IPS-NIHi7 (cell line): ENCODE results near the gene TMEM196.
"Not testable (repeated sequence)": the region's sequence is repeated elsewhere in the genome, so short reads cannot be mapped to it uniquely, and the experiment has no call there.

Experiments used
- DNase-seq: peaks from one replicate; pipeline ENCODE4 v3.0.0; 2012; ENCODE audit warnings: mixed read lengths; ENCODE audit errors: extremely low spot score

TMEM196 gene

DNA sequence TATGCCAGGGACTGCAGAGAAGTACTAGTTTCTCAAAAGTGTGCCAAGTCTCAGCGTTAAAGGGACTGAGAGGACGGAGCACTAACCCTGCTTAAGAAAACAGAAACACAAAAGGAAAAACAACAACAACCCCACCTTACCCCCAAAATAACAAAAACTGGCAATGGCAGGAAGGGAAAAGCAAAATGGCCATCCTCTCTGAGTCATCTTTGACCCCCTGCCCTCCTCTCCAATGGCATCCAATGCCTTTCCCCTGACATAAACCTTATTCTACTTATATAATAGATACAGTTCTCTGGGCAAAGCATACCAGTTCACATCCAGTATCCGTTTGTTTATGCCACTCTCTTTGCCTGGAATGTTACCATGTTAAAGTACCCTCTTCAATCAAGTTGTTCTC, 66.2 kb downstream of the TMEM196 start:
- no peak for DNase-seq

DNA sequence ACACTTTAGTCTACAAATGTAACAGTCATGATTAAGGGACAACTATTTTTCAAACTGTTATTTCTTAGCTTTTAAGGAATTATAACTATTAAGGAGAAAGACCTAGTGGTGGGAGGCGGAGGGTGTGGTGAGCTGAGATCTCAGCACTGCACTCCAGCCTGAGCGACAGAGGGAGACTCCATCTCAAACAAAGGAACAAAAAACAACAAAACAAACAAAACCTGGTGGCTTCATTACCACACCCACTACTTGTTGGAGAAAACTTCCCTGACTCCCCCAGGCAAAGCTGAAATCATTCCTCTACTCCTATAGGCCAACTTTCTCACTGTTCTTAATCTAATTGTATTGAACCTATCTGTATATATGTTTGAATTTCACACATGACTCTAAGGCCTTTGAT, 67.8 kb downstream of the TMEM196 start:
- no peak for DNase-seq

DNA sequence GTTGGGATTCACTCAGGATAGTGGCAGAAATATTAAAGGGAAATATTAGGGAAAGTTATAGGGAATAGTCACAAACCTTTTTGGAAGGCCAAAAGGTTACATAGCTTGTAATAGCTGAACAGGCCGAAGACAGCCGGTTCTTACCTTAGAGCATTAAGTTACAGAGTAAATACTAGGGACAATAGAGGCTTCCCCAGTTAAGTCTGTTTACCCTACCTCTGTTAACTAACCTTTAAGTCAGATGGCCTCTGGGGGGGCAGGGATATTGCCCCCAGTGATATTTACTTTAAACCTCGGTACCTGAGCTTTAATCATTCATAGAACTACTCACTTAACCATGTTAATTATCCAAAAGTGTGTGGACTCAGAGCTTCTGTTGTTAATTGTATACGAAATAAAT, 71.9 kb downstream of the TMEM196 start:
- no peak for DNase-seq

DNA sequence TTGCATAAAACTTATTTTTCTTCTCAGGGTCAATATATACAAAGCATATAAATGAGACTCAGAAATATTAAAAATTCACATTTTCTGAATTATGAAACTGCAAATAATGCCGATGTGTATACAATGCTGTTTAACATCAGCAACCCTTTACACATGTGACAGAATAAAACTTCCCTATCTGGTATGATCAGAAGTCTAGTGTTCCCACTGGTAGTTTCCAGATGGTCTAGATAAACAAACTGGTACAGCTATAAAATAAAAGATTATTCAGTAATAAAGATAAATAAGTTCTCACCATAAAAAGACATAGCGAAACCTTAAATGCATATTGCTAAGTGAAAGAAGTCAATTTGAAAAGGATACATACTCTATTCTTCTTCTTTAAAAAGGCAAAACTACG, 72.5 kb downstream of the TMEM196 start:
- no peak for DNase-seq

DNA sequence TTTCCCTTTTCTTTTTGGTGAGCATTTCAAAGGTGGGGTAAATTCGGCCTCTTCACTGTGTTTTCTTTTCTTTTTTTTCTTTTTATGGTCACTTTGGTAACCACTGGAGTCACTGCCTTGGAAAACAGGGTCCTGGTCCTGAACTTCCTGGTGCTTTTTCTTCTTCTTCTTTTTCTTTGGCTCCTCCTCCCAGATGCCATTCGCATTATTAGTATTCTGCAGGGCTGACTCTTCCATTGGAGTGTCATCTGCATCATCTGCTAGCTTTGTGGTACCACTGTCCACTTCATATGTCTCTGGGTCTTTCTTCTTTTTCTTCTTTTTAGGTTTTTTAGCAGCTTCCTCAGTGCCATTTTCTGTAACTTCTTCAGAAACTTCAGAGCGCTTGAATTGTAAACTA, 75.1 kb downstream of the TMEM196 start:
- no peak for DNase-seq

DNA sequence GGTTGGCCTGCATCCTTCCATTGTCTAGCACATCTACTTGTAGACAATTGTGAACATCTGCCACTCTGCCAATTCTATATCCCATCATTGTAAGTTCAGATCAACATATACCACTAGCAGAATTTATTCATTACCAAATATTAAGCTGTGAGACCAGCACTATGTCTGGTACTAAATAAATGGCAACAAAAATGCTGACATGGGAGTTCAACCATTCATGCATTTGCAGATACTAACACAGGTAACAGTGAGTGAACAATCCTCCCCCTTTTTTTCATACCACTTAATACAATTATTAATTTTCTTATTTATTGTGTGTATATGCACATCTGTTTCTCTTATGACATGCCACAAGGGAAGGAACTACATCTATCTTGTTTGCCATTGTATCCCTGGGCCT, 76.5 kb downstream of the TMEM196 start:
- DNase-seq, result no peak

DNA sequence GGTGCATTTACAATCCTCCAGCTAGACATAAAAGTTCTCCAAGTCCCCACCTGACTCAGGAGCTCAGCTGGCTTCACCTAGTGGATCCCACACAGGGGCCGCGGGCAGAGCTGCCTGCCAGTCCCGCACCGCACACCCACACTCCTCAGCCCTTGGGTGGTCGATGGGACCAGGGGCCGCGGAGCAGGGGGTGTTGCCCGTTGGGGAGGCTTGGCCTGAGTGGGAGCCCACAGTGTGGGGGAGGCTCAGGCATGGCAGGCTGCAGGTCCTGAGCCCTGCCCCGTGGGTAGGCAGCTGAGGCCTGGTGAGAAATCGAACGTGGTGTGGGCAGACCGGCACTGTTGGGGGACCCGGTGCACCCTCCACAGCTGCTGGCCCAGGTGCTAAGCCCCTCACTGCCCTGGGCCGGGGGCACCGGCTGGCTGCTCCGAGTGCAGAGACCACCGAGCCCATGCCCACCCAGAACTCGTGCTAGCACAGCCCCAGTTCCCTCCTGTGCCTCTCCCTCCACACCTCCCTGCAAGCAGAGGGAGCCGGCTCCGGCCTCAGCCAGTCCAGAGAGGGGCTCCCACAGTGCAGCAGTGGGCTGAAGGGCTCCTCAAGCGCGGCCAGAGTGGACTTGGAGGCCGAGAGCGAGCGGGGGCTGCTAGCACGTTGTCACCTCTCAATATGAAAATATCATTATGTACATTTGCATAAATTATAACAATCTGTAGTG, 81.1 kb downstream of the TMEM196 start:
- no peak for DNase-seq

DNA sequence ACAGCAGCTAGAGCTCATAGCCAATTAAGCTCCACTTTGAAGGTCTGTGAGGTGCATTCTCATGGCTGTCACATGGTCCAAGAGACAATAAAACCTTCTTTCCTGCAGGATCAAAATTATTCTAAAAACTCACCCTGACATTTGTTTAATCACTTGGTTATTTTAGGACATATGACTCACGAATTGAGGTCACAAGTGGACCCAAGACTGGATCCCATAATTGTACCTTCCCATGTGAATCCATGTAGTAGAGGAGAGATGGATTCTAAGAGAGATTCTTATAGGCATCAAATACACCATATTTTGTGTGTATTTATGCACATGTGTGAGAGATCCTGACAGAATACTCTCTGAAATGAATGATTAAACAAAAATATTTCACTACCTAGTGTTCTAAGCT, 82.7 kb downstream of the TMEM196 start:
- DNase-seq, result no peak

DNA sequence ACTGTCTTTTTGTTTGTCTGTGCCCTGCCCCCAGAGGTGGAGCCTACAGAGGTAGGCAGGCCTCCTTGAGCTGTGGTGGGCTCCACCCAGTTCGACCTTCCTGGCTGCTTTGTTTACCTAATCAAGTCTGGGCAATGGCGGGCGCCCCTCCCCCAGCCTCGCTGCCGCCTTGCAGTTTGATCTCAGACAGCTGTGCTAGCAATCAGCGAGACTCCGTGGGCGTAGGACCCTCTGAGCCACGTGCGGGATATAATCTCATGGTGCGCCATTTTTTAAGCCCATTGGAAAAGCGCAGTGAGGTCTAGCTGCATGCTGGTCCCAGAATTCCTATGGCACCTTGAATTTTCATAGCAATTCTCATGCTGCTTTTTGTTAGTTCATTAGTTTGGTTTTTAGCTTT, 84.3 kb downstream of the TMEM196 start:
- not testable (repeated sequence) for DNase-seq

DNA sequence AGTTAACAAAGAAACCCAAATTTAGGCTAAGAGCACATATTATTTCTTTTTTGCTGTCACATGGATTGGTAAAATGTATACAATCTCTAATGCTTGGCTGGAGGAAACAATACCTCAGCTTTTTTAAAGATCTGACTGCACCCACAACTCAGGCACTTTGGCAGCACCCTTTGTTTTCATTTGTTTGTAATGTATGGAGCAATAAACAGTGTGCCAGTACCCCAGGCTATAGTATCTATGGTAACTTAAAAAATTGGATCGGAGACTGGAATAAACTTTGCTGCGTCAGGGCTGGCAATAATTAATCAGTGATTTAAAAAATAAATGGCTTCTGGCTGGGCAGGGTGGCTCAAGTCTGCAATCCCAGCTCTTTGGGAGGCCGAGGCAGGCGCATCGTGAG, 91.8 kb downstream of the TMEM196 start:
- no peak for DNase-seq

DNA sequence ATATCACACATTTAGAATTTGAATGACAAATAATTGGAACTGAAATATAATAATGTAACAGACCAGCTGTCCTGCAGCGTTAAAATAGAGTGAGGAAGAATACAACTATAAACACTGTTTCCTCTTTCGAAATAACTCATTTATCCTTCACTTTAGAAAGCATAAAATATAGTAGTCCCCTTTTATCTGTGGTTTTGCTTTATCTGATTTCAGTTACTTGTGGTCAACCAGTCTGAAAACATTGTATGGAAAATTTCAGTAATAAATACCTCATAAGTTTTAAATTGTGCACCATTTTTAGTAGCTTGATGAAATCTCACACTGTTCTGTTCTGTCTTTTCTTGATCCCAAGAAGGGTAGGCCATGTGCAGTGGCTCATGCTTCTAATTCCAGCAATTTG, 96.2 kb downstream of the TMEM196 start:
- no peak for DNase-seq

DNA sequence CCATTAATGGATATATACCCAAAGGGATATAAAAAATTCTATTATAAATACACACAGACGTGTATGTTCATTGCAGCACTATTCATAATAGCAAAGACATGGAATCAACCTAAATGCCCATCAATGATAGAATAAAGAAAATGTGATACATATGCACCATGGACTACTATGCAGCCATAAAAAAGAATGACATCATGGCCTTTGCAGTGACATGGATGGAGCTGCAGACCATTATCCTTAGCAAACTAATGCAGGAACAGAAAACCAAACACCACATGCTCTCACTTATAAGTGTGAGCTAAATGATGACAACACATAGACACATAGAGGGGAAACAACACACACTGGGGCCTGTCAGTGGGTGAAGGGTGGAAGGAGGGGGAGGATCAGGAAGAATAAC, 97.6 kb downstream of the TMEM196 start:
- DNase-seq, result no peak

DNA sequence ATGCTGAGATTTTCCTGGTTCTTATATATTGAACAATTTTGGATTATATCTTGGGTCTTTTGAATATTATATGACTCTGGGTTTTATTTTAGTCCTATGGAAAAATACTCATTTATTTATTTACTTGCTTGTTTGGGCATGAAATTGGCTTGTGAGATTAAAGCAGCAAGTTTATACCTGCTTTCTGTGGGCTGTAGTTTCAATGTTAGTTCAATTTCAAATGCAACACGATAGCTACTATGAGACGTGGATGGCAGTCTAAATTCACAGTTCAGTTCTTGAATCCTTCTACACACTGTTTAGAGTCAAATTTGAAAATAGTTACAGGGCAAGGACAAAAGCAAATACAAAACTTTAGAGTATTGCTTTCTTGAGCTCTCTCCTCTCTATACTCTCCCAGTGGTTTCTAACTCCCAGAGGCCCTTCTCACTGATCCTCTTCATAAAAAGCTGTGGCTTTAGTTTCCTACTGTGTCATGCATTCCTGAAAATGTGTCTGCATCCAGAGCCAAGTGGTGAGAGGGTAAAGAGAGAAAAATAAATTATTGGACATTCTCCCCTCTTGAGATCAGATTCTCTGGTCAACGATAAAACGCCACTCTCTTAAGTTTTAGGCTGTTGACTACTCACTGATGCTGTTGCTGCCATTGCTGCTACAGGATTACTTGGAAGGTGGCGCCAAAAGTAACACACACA, 99.0 kb downstream of the TMEM196 start:
- DNase-seq, result no peak

DNA sequence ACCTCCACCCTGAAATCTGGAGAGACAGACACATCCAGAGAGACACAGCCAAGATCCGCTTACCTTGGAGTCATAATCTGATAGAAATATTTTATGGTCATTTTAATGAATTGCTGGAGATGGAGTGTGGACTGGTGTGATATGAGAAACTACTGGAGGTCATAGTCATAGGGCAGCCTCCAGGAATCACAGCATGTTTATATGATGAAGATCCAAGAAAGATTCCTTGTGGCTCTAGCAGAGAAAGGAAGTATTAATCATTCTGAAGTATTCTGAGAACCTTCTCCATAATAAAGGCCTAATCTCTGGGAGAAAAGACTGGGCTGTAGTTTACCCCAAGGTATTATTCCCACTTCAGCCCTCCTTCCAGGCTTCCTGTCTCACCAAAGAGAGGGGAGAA, 102.6 kb downstream of the TMEM196 start:
- no peak for DNase-seq
